C4-2B (cell line): Measurements from ENCODE around the gene MAP7D2.

ENCODE experiments used
- CTCF ChIP-seq: fragments of 450-650 bp; conservative IDR thresholded peaks from 2 replicates; pipeline ENCODE4 v1.5.1; 2017; ENCODE audit warnings: mild to moderate bottlenecking
- ZFX ChIP-seq: fragments of 450-650 bp; IDR thresholded peaks from 2 replicates; pipeline ENCODE4 v1.6.1; 2017

GRCh38 chrX:19990556-19991349 lies 126.0 kb downstream of the MAP7D2 start, which contains the start of gene BCLAF3:
- TF ChIP-seq CTCF (peak; percentile 89), ZFX (no peak)
